ENCODE results near the gene ACTL10. TPM values are rescaled to one million over a fixed set of nuclear protein-coding genes. Genes with fewer than 3 reads are reported as not detected.
"Not testable (repeated sequence)": the region's sequence is repeated elsewhere in the genome, so short reads cannot be mapped to it uniquely, and the experiment has no call there.

The ACTL10 gene
- total RNA-seq, 1 donor from 2014 or later = 3.7 TPM

- no peak overlapping the region for H3K4me3 Mint-ChIP-seq
- intact Hi-C loops (cut with micrococcal nuclease) = no loop called here
Measured at GRCh38 chr20:33644313-33645071, 22.3 kb upstream of the ACTL10 start.

GRCh38 chr20:33645072-33645358 lies 21.7 kb upstream of the ACTL10 start:
- Mint-ChIP-seq H3K4me3 (no peak overlapping the region), H3K27ac (no peak overlapping the region), H3K4me1 (peaks cover 8% of the 10 kb centered on the region), H3K9me3 (no peaks in the 10 kb centered on the region), H3K27me3 (no peaks in the 10 kb centered on the region), H3K36me3 (ENCODE audit: low read depth) (peaks cover 7% of the 10 kb centered on the region)
- DNase-seq = no peak
- intact Hi-C loops (cut with micrococcal nuclease) = no loop called here

More at GRCh38 chr20:33644313-33645071, 22.3 kb upstream of the ACTL10 start:
- peaks cover 7% of the 10 kb centered on the region for H3K4me1 Mint-ChIP-seq
- no peak overlapping the region for H3K27ac Mint-ChIP-seq
- H3K27me3 Mint-ChIP-seq = no peaks in the 10 kb centered on the region
- DNase-seq = no peak
- H3K9me3 Mint-ChIP-seq = no peaks in the 10 kb centered on the region
- peaks cover 11% of the 10 kb centered on the region for H3K36me3 Mint-ChIP-seq (ENCODE audit: low read depth)

GRCh38 chr20:33645396-33645795 lies 21.3 kb upstream of the ACTL10 start:
- Mint-ChIP-seq H3K27ac (no peak overlapping the region), H3K27me3 (no peaks in the 10 kb centered on the region), H3K9me3 (no peaks in the 10 kb centered on the region), H3K4me1 (peaks cover 8% of the 10 kb centered on the region), H3K4me3 (no peak overlapping the region), H3K36me3 (ENCODE audit: low read depth) (peaks cover 7% of the 10 kb centered on the region)
- intact Hi-C loops (cut with micrococcal nuclease) = no loop called here
- DNase-seq = no peak

- no peaks in the 10 kb centered on the region for H3K9me3 Mint-ChIP-seq
- no peaks in the 10 kb centered on the region for H3K27me3 Mint-ChIP-seq
- intact Hi-C loops (cut with micrococcal nuclease) = no loop called here
- DNase-seq = no peak
- no peak overlapping the region for H3K4me3 Mint-ChIP-seq
- H3K4me1 Mint-ChIP-seq = peaks cover 8% of the 10 kb centered on the region
- H3K36me3 Mint-ChIP-seq (ENCODE audit: low read depth) = peaks cover 7% of the 10 kb centered on the region
- no peak overlapping the region for H3K27ac Mint-ChIP-seq
Measured at GRCh38 chr20:33646191-33646590, 20.6 kb upstream of the ACTL10 start.

- DNase-seq; H3K36me3 Mint-ChIP-seq (ENCODE audit: low read depth); intact Hi-C loops (cut with micrococcal nuclease); H3K27ac Mint-ChIP-seq; H3K9me3 Mint-ChIP-seq; H3K4me3 Mint-ChIP-seq; H3K27me3 Mint-ChIP-seq: not testable (repeated sequence)
- H3K4me1 Mint-ChIP-seq = peaks cover 12% of the 10 kb centered on the region
Measured at GRCh38 chr20:33646959-33647602, 19.7 kb upstream of the ACTL10 start.

GRCh38 chr20:33647603-33648395 lies 18.9 kb upstream of the ACTL10 start:
- intact Hi-C loops (cut with micrococcal nuclease) = no loop called here
- H3K36me3 Mint-ChIP-seq (ENCODE audit: low read depth) = peaks cover 7% of the 10 kb centered on the region
- H3K4me1 Mint-ChIP-seq = peaks cover 16% of the 10 kb centered on the region
- no peak overlapping the region for H3K27ac Mint-ChIP-seq
- H3K27me3 Mint-ChIP-seq = no peaks in the 10 kb centered on the region
- no peaks in the 10 kb centered on the region for H3K9me3 Mint-ChIP-seq
- peak; percentile 56 for DNase-seq
- H3K4me3 Mint-ChIP-seq = no peak overlapping the region

- intact Hi-C loops (cut with micrococcal nuclease) = no loop called here
- no peaks in the 10 kb centered on the region for H3K27me3 Mint-ChIP-seq
- no peaks in the 10 kb centered on the region for H3K9me3 Mint-ChIP-seq
- H3K27ac Mint-ChIP-seq = no peak overlapping the region
- peaks cover 22% of the 10 kb centered on the region for H3K4me1 Mint-ChIP-seq
- no peak overlapping the region for H3K4me3 Mint-ChIP-seq
- H3K36me3 Mint-ChIP-seq (ENCODE audit: low read depth) = peaks cover 7% of the 10 kb centered on the region
- DNase-seq = no peak
Measured at GRCh38 chr20:33648396-33649004, 18.2 kb upstream of the ACTL10 start.

GRCh38 chr20:33649201-33649681 lies 17.5 kb upstream of the ACTL10 start:
- intact Hi-C loops (cut with micrococcal nuclease) = no loop called here
- Mint-ChIP-seq H3K9me3 (no peaks in the 10 kb centered on the region), H3K27me3 (no peaks in the 10 kb centered on the region), H3K4me3 (no peak overlapping the region), H3K36me3 (ENCODE audit: low read depth) (peaks cover 7% of the 10 kb centered on the region), H3K27ac (no peak overlapping the region), H3K4me1 (peaks cover 22% of the 10 kb centered on the region)
- no peak for DNase-seq

- H3K36me3 Mint-ChIP-seq (ENCODE audit: low read depth) = peaks cover 5% of the 10 kb centered on the region
- H3K4me1 Mint-ChIP-seq = peaks cover 22% of the 10 kb centered on the region
- intact Hi-C loops (cut with micrococcal nuclease) = no loop called here
- no peak for DNase-seq
- no peak overlapping the region for H3K27ac Mint-ChIP-seq
- no peaks in the 10 kb centered on the region for H3K9me3 Mint-ChIP-seq
- H3K27me3 Mint-ChIP-seq = no peaks in the 10 kb centered on the region
- H3K4me3 Mint-ChIP-seq = no peak overlapping the region
Measured at GRCh38 chr20:33650111-33650752, 16.5 kb upstream of the ACTL10 start.

- Mint-ChIP-seq H3K4me1 (peaks cover 22% of the 10 kb centered on the region), H3K27ac (no peak overlapping the region), H3K9me3 (no peaks in the 10 kb centered on the region), H3K36me3 (ENCODE audit: low read depth) (peaks cover 3% of the 10 kb centered on the region), H3K27me3 (no peaks in the 10 kb centered on the region), H3K4me3 (no peak overlapping the region)
- intact Hi-C loops (cut with micrococcal nuclease) = no loop called here
- DNase-seq = no peak
Measured at GRCh38 chr20:33650753-33651561, 15.8 kb upstream of the ACTL10 start.

GRCh38 chr20:33651562-33652048 lies 15.1 kb upstream of the ACTL10 start:
- DNase-seq = no peak
- Mint-ChIP-seq H3K4me3 (no peak overlapping the region), H3K9me3 (no peaks in the 10 kb centered on the region), H3K27ac (no peak overlapping the region), H3K27me3 (no peaks in the 10 kb centered on the region), H3K36me3 (ENCODE audit: low read depth) (no peaks in the 10 kb centered on the region), H3K4me1 (peaks cover 22% of the 10 kb centered on the region)
- intact Hi-C loops (cut with micrococcal nuclease) = loop anchor here (1.0 kb wide), 1 partner anchor 12 kb away; no protein-coding TSS in a partner anchor

- Mint-ChIP-seq H3K4me1 (peaks cover 16% of the 10 kb centered on the region), H3K36me3 (ENCODE audit: low read depth) (no peaks in the 10 kb centered on the region)
- DNase-seq = peak; percentile 79
Measured at GRCh38 chr20:33653218-33653899, 13.4 kb upstream of the ACTL10 start.

More at GRCh38 chr20:33653218-33653899, 13.4 kb upstream of the ACTL10 start:
- intact Hi-C loops (cut with micrococcal nuclease) = loop anchor here (1.0 kb wide), 1 partner anchor 196 kb away; no protein-coding TSS in a partner anchor
- Mint-ChIP-seq H3K9me3 (no peaks in the 10 kb centered on the region), H3K27ac (peak overlapping the region; percentile 45), H3K4me3 (no peak overlapping the region), H3K27me3 (no peaks in the 10 kb centered on the region)
